Measurements from ENCODE around the gene CORO6.

CORO6 gene

DNA sequence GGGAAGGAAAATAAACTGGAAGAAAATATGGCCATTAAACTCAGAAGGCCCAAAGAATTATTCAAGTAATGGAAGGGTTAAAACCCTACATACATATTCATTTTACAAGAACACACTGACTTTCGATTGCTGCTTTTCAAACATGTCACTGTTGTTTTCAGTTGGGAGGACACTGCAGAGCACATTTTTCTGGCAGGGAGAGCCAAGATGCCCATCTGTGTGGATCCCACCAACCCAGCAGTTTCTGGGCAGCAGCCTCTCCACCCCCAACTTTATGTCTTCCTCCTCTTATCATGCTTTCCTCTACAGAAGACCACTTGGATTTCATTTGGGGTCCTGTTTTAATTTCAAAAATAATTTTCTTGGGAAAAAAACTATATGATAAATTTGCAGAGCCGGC is 7.1 kb upstream of the CORO6 start:
- TF ChIP-seq FOXP2 (optimal IDR thresholded peaks at IDR 0.05; ENCODE audit: borderline replicate concordance, extremely low read depth, extremely low read length, insufficient read depth) (no peak), SIN3A (IDR thresholded peaks at IDR 0.05; ENCODE audit: borderline replicate concordance, insufficient read depth, low read length) (no peak), POLR2AphosphoS5 (IDR thresholded peaks at IDR 0.05; ENCODE audit: low read depth, low read length) (no peak), TAF1 (IDR thresholded peaks at IDR 0.05; ENCODE audit: borderline replicate concordance, insufficient read depth, low read length) (no peak)
- TF ChIP-seq, protein P1, sequence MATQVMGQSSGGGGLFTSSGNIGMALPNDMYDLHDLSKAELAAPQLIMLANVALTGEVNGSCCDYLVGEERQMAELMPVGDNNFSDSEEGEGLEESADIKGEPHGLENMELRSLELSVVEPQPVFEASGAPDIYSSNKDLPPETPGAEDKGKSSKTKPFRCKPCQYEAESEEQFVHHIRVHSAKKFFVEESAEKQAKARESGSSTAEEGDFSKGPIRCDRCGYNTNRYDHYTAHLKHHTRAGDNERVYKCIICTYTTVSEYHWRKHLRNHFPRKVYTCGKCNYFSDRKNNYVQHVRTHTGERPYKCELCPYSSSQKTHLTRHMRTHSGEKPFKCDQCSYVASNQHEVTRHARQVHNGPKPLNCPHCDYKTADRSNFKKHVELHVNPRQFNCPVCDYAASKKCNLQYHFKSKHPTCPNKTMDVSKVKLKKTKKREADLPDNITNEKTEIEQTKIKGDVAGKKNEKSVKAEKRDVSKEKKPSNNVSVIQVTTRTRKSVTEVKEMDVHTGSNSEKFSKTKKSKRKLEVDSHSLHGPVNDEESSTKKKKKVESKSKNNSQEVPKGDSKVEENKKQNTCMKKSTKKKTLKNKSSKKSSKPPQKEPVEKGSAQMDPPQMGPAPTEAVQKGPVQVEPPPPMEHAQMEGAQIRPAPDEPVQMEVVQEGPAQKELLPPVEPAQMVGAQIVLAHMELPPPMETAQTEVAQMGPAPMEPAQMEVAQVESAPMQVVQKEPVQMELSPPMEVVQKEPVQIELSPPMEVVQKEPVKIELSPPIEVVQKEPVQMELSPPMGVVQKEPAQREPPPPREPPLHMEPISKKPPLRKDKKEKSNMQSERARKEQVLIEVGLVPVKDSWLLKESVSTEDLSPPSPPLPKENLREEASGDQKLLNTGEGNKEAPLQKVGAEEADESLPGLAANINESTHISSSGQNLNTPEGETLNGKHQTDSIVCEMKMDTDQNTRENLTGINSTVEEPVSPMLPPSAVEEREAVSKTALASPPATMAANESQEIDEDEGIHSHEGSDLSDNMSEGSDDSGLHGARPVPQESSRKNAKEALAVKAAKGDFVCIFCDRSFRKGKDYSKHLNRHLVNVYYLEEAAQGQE (IDR thresholded peaks at IDR 0.05; ENCODE audit: insufficient read depth in 1 of 2, low read depth in 2 of 2, low read length in 2 of 2), result no peak

DNA sequence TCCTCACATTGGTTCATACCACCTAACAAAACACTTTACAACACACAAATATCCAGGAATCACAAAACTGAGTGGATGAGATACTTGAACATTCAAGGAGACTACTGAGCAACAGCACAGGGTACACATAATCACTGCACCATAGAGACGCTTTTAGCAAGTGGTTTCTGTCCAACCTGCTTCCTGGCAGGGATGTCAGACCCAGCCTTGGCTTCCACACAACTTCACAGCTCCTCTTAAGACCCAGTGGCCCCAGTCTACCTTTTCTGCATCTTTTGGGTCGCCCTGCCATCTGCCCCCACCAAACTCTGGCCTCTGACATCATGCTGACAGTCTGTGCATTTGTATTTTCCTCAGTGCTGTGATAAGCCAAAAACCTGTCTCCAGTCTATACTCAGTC is 5.9 kb upstream of the CORO6 start:
- TF ChIP-seq FOXP2 (optimal IDR thresholded peaks at IDR 0.05; ENCODE audit: borderline replicate concordance, extremely low read depth, extremely low read length, insufficient read depth) (no peak), SIN3A (IDR thresholded peaks at IDR 0.05; ENCODE audit: borderline replicate concordance, insufficient read depth, low read length) (no peak), TAF1 (IDR thresholded peaks at IDR 0.05; ENCODE audit: borderline replicate concordance, insufficient read depth, low read length) (no peak), POLR2AphosphoS5 (IDR thresholded peaks at IDR 0.05; ENCODE audit: low read depth, low read length) (no peak)
- TF ChIP-seq, protein P1 (IDR thresholded peaks at IDR 0.05; ENCODE audit: insufficient read depth in 1 of 2, low read depth in 2 of 2, low read length in 2 of 2), result no peak

DNA sequence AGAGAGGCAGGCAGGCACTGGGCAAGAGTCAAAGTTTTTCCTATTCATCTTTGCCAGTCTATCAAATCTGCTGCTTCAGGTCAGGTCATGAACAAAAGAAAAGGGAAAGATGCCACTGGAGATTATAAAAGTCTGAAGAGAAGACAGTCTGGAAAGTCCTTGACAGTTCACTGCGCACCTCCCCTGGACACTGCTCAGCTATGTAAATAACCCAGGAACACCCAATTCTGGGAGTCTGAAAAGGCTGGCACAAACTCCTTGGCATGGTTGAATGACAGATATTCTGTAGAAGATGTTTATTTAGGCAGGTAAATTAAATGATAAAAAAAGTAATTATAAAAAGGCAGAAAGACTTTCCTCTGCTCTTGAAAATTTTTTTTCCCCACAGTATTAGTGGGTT is 5.2 kb upstream of the CORO6 start:
- TF ChIP-seq, protein P1 (IDR thresholded peaks at IDR 0.05; ENCODE audit: insufficient read depth in 1 of 2, low read depth in 2 of 2, low read length in 2 of 2), result no peak
- no peak for TF ChIP-seq FOXP2 (optimal IDR thresholded peaks at IDR 0.05; ENCODE audit: borderline replicate concordance, extremely low read depth, extremely low read length, insufficient read depth)
- no peak for TF ChIP-seq SIN3A (IDR thresholded peaks at IDR 0.05; ENCODE audit: borderline replicate concordance, insufficient read depth, low read length)
- TF ChIP-seq POLR2AphosphoS5 (IDR thresholded peaks at IDR 0.05; ENCODE audit: low read depth, low read length), result no peak
- no peak for TF ChIP-seq TAF1 (IDR thresholded peaks at IDR 0.05; ENCODE audit: borderline replicate concordance, insufficient read depth, low read length)

DNA sequence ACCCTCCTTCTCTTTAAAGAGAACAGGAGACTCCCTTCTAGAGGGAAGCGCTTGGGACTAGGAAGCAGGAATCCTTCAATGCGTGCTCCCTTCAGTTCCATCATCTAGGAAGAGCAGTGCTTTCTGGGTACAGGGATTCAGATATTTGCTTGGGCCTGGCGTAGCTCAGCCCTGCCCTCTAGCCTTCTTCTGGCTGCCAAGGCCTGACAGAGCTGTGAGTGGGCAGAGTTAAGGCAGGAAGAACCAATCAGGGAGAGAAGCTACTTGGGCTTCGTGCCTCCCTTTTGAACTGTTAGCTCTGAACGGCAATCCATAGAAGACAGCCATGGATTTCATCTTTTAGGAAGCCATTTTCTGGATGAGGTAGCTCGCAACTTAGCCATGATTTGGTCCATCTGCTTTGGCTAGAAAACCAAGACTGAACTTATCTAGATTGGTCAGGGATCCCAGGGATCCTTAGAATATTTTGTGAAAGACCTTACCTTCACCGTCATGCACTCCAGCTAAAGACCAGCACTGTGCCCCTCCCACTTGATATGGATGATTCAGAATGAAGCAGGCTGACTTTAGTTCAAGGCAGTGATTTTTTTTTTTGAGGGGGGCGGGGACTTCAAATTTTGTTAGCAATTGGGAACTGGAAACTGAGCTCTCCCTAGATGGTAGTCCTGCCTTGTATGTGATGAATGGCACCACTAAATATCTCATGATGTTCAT is 2.5 kb upstream of the CORO6 start:
- TF ChIP-seq FOXP2 (optimal IDR thresholded peaks at IDR 0.05; ENCODE audit: borderline replicate concordance, extremely low read depth, extremely low read length, insufficient read depth) (no peak), POLR2AphosphoS5 (IDR thresholded peaks at IDR 0.05; ENCODE audit: low read depth, low read length) (no peak), SIN3A (IDR thresholded peaks at IDR 0.05; ENCODE audit: borderline replicate concordance, insufficient read depth, low read length) (no peak), TAF1 (IDR thresholded peaks at IDR 0.05; ENCODE audit: borderline replicate concordance, insufficient read depth, low read length) (no peak)
- TF ChIP-seq, protein P1 (IDR thresholded peaks at IDR 0.05; ENCODE audit: insufficient read depth in 1 of 2, low read depth in 2 of 2, low read length in 2 of 2), result no peak
